Adrenal gland (tissue), 12 donors: ENCODE measurements around the gene SGMS1. TPM values are rescaled to one million over a fixed set of nuclear protein-coding genes. Genes with fewer than 3 reads are reported as not detected.
A peak's percentile ranks its signal among the peaks of the same experiment; 100 is the strongest.

ENCODE experiments used
- DNase-seq, 7 donors: peaks; one replicate each; pipeline ENCODE4 v3.0.0-alpha.2; 2019 to 2020
- H3K27ac ChIP-seq, 5 donors: fragments of 200-600 bp; sonication (generic) in 4 of 5; 1 replicate in 3 of 5; 2 replicates in 2 of 5; pipeline versions ENCODE4 v1.5.1 to v1.8.0; 2016 to 2020; ENCODE audit warnings: mild to moderate bottlenecking in 1 of 5
- H3K27me3 ChIP-seq: fragments of 200-600 bp; 2 replicates; pipeline ENCODE4 v1.8.0; 2021
- H3K36me3 ChIP-seq, 2 donors: fragments of 200-600 bp; replicated peaks in 1 of 2; 1 replicate in 1 of 2; 2 replicates in 1 of 2; pipeline versions ENCODE4 v1.5.1 to v1.8.0; 2018 to 2022
- H3K4me1 ChIP-seq, 2 donors: fragments of 200-600 bp; replicated peaks in 1 of 2; 1 replicate in 1 of 2; 2 replicates in 1 of 2; pipeline versions ENCODE4 v1.5.1 to v1.8.0; 2018 to 2021
- H3K4me3 ChIP-seq, 4 donors: fragments of 200-600 bp; sonication (generic) in 3 of 4; one replicate each; pipeline ENCODE4 v1.5.1; 2016 to 2018
- H3K9me3 ChIP-seq, 3 donors: fragments of 200-600 bp; sonication (generic) in 1 of 3; replicated peaks in 1 of 3; 1 replicate in 2 of 3; 2 replicates in 1 of 3; pipeline versions ENCODE4 v1.5.1 to v1.8.0; 2016 to 2021
- CTCF ChIP-seq, 6 experiments: fragments of 450-650 bp in 4 of 6; fragments of 200-600 bp in 2 of 6; sonication (generic) in 1 of 6; IDR thresholded peaks; 1 replicate in 5 of 6; 2 replicates in 1 of 6; pipeline versions ENCODE4 v1.5.1 to v1.8.0; 2016 to 2021; ENCODE audit warnings: antibody characterized with exemption in 6 of 6, mild to moderate bottlenecking in 2 of 6, moderate library complexity in 1 of 6
- POLR2A ChIP-seq, 2 donors: fragments of 450-650 bp; IDR thresholded peaks; one replicate each; pipeline ENCODE4 v1.6.1; 2017; ENCODE audit warnings: antibody characterized with exemption in 2 of 2, mild to moderate bottlenecking in 2 of 2, moderate library complexity in 1 of 2
- WGBS, 4 donors: extraction: QIAGEN DNeasy Blood & Tissue Kit in 2 of 4; methylation state at CpG; one replicate each; pipeline versions ENCODE4 v1.1.5 to v1.1.7; 2013 to 2017; 5-methylcytosine and 5-hydroxymethylcytosine counted together
- intact Hi-C, 2 donors: fragments of 100-400 bp; cut with DNase I; formaldehyde crosslinking; loops; one replicate each; pipeline versions ENCODE4 v1.14.1 to v1.15.0; 2022 to 2023
- polyA plus RNA-seq, 3 donors: library from polyadenylated mRNA; stranded (reverse); fragments of 200-250 nt in 2 of 3; fragments of 350-450 nt in 1 of 3; fragmentation: Illumina TruSeq in 1 of 3; extraction: RNeasy Lipid Tissue Mini Kit (QIAGEN cat#74804) in 1 of 3; gene quantifications; one replicate each; pipeline ENCODE4 v1.2.3, GENCODE V29; 2013 to 2014
- total RNA-seq, 9 donors: library from RNA; depleted of rRNA in 4 of 9; stranded (reverse); fragments of >200 nt in 4 of 9; fragments of 120-200 nt in 1 of 9; fragmentation: NEBNext Ultra II Directional in 1 of 9; extraction: Animal tissue kit (Norgen Biotek cat#: 25700) in 1 of 9; gene quantifications; one replicate each; pipeline versions ENCODE4 v1.1.0 to v1.2.4, GENCODE V29; 2013 to 2023
- donor health status: healthy with polysubstance abuse.
- donor health status: Bipolar disorder and iron deficiency.
- donor health status: DM: yes; HTN: yes; CAD: no.
- donor health status: DM: no; HTN: no; CAD: no.
- donor health status: DM: no; HTN: no; CAD: no.
- donor health status: DM: yes; HTN: yes; CAD: no.

SGMS1 gene
- total and polyA plus RNA-seq, 12 donors, result 9.1 to 152 (median 62.2) TPM

GRCh38 chr10:50510517-50511473 is 113.0 kb downstream of the SGMS1 start:
- Histone ChIP-seq H3K9me3 (no peaks in the 10 kb centered on the region), H3K27me3 (no peaks in the 10 kb centered on the region), H3K4me3 (no peak overlapping the region), H3K36me3 (no peaks in the 10 kb centered on the region), H3K4me1 (peaks cover 21 to 44% of the 10 kb centered on the region in 2 donors), H3K27ac (peak overlapping the region in 3 of 5 donors; percentile 55 to 72 (median 63))
- no peak for TF ChIP-seq POLR2A (IDR thresholded peaks at IDR 0.05)
- TF ChIP-seq CTCF (IDR thresholded peaks at IDR 0.05), result no peak
- intact Hi-C loops, result no loop called here
- WGBS, 4 donors, result 81 to 86% (median 85%) methylated on average over 3 of the region's 3 CpGs
- DNase-seq, result no peak

- Histone ChIP-seq H3K36me3 (no peaks in the 10 kb centered on the region), H3K27ac (no peak overlapping the region), H3K4me1 (peaks cover 21 to 34% of the 10 kb centered on the region in 2 donors), H3K27me3 (no peaks in the 10 kb centered on the region), H3K4me3 (no peak overlapping the region), H3K9me3 (no peaks in the 10 kb centered on the region)
- DNase-seq, result no peak
- intact Hi-C loops, result no loop called here
- WGBS, 4 donors, result 86 to 96% (median 95%) methylated on average over 5 of the region's 5 CpGs
- TF ChIP-seq POLR2A (IDR thresholded peaks at IDR 0.05) (no peak), CTCF (IDR thresholded peaks at IDR 0.05) (no peak)
Observed at GRCh38 chr10:50508315-50509051, 115.3 kb downstream of the SGMS1 start.

GRCh38 chr10:50506861-50507573 is 116.7 kb downstream of the SGMS1 start:
- Histone ChIP-seq H3K9me3 (no peaks in the 10 kb centered on the region), H3K4me3 (no peak overlapping the region), H3K36me3 (no peaks in the 10 kb centered on the region), H3K27ac (peak overlapping the region in 2 of 5 donors; percentile 5 to 6), H3K27me3 (no peaks in the 10 kb centered on the region), H3K4me1 (peaks cover 16 to 24% of the 10 kb centered on the region in 2 donors)
- 69 to 79% (median 73%) methylated on average over 5 of the region's 5 CpGs for WGBS, 4 donors
- TF ChIP-seq POLR2A (IDR thresholded peaks at IDR 0.05) (no peak), CTCF (IDR thresholded peaks at IDR 0.05) (no peak)
- intact Hi-C loops, result no loop called here
- peak in 3 of 7 donors; percentile 28 to 54 (median 42) for DNase-seq

GRCh38 chr10:50504389-50504788 is 119.4 kb downstream of the SGMS1 start:
- DNase-seq, result no peak
- TF ChIP-seq POLR2A (IDR thresholded peaks at IDR 0.05) (no peak), CTCF (IDR thresholded peaks at IDR 0.05) (no peak)
- intact Hi-C loops, result no loop called here
- no peaks in the 10 kb centered on the region for H3K27me3 ChIP-seq
- 88 to 97% (median 95%) methylated on average over 1 of the region's 1 CpG for WGBS, 4 donors
- no peak overlapping the region for H3K27ac ChIP-seq
- H3K4me3 ChIP-seq, result no peak overlapping the region
- H3K4me1 ChIP-seq, result peaks cover 6 to 24% of the 10 kb centered on the region in 2 donors
- no peaks in the 10 kb centered on the region for H3K9me3 ChIP-seq
- H3K36me3 ChIP-seq, result no peaks in the 10 kb centered on the region
